ENCODE data around the gene ALK. TPM values are rescaled to one million over a fixed set of nuclear protein-coding genes. Genes with fewer than 3 reads are reported as not detected.

ALK gene
- total and polyA plus RNA-seq, 2 donors (not counting 1 experiment from before 2014, with no cell fraction given), result not detected

GRCh38 chr2:29688429-29688828 is 233.0 kb downstream of the ALK start:
- Histone ChIP-seq H3K4me2 (replicated peaks; ENCODE audit: low read depth, low read length, poor library complexity, severe bottlenecking) (no peak overlapping the region), H3K79me2 (ENCODE audit: control insufficient read depth, insufficient read depth, low read length) (no peaks in the 10 kb centered on the region), H3K4me1 (ENCODE audit: control insufficient read depth in 2 of 2, insufficient read depth in 2 of 2, low read length in 2 of 2) (no peaks in the 10 kb centered on the region), H4K20me1 (ENCODE audit: control insufficient read depth, insufficient read depth, low read length, poor library complexity, severe bottlenecking) (no peaks in the 10 kb centered on the region), H3K9me3 (ENCODE audit: control extremely low read depth in 1 of 3, control insufficient read depth in 2 of 3, insufficient read depth in 1 of 3, low read length in 2 of 3) (no peaks in the 10 kb centered on the region), H3K4me3 (ENCODE audit: control extremely low read depth in 1 of 5, extremely low read depth in 1 of 5, insufficient read depth in 1 of 5, low read depth in 2 of 5, low read length in 4 of 5) (no peak overlapping the region), H3K27me3 (replicated peaks in 1 of 4; ENCODE audit: control extremely low read depth in 1 of 4, control insufficient read depth in 3 of 4, insufficient read depth in 4 of 4, low read length in 3 of 4) (no peaks in the 10 kb centered on the region), H3K36me3 (replicated peaks in 1 of 2; ENCODE audit: control extremely low read depth in 1 of 2, control insufficient read depth in 1 of 2, extremely low read depth in 1 of 2, insufficient read depth in 2 of 2, low read length in 1 of 2) (no peaks in the 10 kb centered on the region), H3K9ac (ENCODE audit: low read length) (no peak overlapping the region), H2AFZ (ENCODE audit: insufficient read depth, low read depth, low read length, poor library complexity, severe bottlenecking) (no peak overlapping the region), H3K27ac (ENCODE audit: low read length in 2 of 2) (no peak overlapping the region)
- TF ChIP-seq EZH2 (IDR thresholded peaks at IDR 0.05; ENCODE audit: borderline replicate concordance, insufficient read depth, low read depth, low read length, poor library complexity, severe bottlenecking) (no peak), CTCF (IDR thresholded peaks at IDR 0.05) (no peak)
- Mint-ChIP-seq H3K4me3 (no peak overlapping the region), H3K27ac (no peak overlapping the region), H3K9me3 (ENCODE audit: insufficient read depth) (no peaks in the 10 kb centered on the region), H3K27me3 (peaks cover 16% of the 10 kb centered on the region), H3K4me1 (no peaks in the 10 kb centered on the region)
- WGBS (ENCODE audit: insufficient coverage), result 100% methylated on average over 1 of the region's 2 CpGs
- ATAC-seq (ENCODE audit: low read depth) (no peak), DNase-seq (no peak)
- ChIA-PET POLR2A (no interaction called here), CTCF (no interaction called here)
- intact Hi-C loops (cut with micrococcal nuclease), result no loop called here

GRCh38 chr2:29687121-29687520 is 234.3 kb downstream of the ALK start:
- no CpG with 5 or more reads among the region's 2 CpGs for WGBS (ENCODE audit: insufficient coverage)
- DNase-seq (no peak), ATAC-seq (ENCODE audit: low read depth) (no peak)
- ChIA-PET POLR2A (no interaction called here), CTCF (no interaction called here)
- no peaks in the 10 kb centered on the region for H3K79me2 ChIP-seq (ENCODE audit: control insufficient read depth, insufficient read depth, low read length)
- H4K20me1 ChIP-seq (ENCODE audit: control insufficient read depth, insufficient read depth, low read length, poor library complexity, severe bottlenecking), result no peaks in the 10 kb centered on the region
- no peak overlapping the region for H3K4me3 Mint-ChIP-seq
- no peaks in the 10 kb centered on the region for H3K36me3 ChIP-seq (replicated peaks in 1 of 2; ENCODE audit: control extremely low read depth in 1 of 2, control insufficient read depth in 1 of 2, extremely low read depth in 1 of 2, insufficient read depth in 2 of 2, low read length in 1 of 2)
- H3K27ac ChIP-seq (ENCODE audit: low read length in 2 of 2), result no peak overlapping the region
- H3K9me3 Mint-ChIP-seq (ENCODE audit: insufficient read depth), result no peaks in the 10 kb centered on the region
- no peak overlapping the region for H3K4me2 ChIP-seq (replicated peaks; ENCODE audit: low read depth, low read length, poor library complexity, severe bottlenecking)
- H3K9me3 ChIP-seq (ENCODE audit: control extremely low read depth in 1 of 3, control insufficient read depth in 2 of 3, insufficient read depth in 1 of 3, low read length in 2 of 3), result no peaks in the 10 kb centered on the region
- no peak overlapping the region for H3K27ac Mint-ChIP-seq
- no peak overlapping the region for H2AFZ ChIP-seq (ENCODE audit: insufficient read depth, low read depth, low read length, poor library complexity, severe bottlenecking)
- no peaks in the 10 kb centered on the region for H3K4me1 ChIP-seq (ENCODE audit: control insufficient read depth in 2 of 2, insufficient read depth in 2 of 2, low read length in 2 of 2)
- peaks cover 16% of the 10 kb centered on the region for H3K27me3 Mint-ChIP-seq
- no peak overlapping the region for H3K9ac ChIP-seq (ENCODE audit: low read length)
- H3K27me3 ChIP-seq (replicated peaks in 1 of 4; ENCODE audit: control extremely low read depth in 1 of 4, control insufficient read depth in 3 of 4, insufficient read depth in 4 of 4, low read length in 3 of 4), result no peaks in the 10 kb centered on the region
- H3K4me3 ChIP-seq (ENCODE audit: control extremely low read depth in 1 of 5, extremely low read depth in 1 of 5, insufficient read depth in 1 of 5, low read depth in 2 of 5, low read length in 4 of 5), result no peak overlapping the region
- TF ChIP-seq EZH2 (IDR thresholded peaks at IDR 0.05; ENCODE audit: borderline replicate concordance, insufficient read depth, low read depth, low read length, poor library complexity, severe bottlenecking) (no peak), CTCF (IDR thresholded peaks at IDR 0.05) (no peak)
- no peaks in the 10 kb centered on the region for H3K4me1 Mint-ChIP-seq
- intact Hi-C loops (cut with micrococcal nuclease), result no loop called here
